ENCODE measurements around the gene ARSG.
A peak's percentile ranks its signal among the peaks of the same experiment; 100 is the strongest.
"Not testable (repeated sequence)": the region's sequence is repeated elsewhere in the genome, so short reads cannot be mapped to it uniquely, and the experiment has no call there.

Gene ARSG

GRCh38 chr17:68281965-68282364, 9.3 kb upstream of the ARSG start:
- not testable (repeated sequence) for DNase-seq

GRCh38 chr17:68288375-68288774, 2.9 kb upstream of the ARSG start:
- DNase-seq = no peak

DNA sequence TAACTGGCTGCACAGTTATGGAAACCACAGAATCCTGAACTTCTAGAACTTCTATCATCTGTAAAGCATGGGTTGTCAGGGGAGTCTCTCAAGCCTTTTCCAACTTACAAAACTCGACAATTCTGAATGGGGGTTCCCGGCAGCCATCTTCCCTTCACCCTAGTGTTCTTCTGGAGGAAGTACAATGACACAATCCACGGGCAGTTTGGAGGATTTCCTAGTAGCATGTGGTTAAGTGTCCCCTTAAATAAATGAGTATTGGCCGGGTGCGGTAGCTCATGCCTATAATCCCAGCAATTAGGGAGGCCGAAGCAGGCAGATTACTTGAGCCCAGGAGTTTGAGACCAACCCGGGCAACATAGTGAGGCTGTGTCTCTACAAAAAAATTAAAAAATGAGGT, 2.5 kb upstream of the ARSG start:
- DNase-seq = no peak

DNA sequence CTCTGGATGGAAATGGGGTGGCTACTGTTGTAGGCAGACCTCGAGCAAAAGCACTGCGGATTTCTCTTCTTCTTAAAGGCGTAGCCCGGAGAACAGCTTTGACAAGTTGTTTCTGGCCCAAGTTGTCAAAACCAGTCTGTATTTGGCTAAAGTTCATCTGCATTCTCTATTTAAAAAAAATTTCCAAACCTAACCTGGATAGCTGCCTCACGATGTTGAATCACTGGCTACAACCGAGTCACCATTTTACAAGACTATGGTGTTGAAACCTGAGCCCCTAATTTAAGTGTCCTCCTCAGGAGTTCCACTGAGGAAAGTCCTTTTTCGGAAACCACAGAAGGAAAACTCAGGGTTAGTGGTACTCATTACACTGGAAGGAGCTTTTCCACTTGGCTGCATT, 1.8 kb upstream of the ARSG start:
- no peak for DNase-seq

GRCh38 chr17:68289936-68290267, 1.4 kb upstream of the ARSG start:
- no peak for DNase-seq

DNA sequence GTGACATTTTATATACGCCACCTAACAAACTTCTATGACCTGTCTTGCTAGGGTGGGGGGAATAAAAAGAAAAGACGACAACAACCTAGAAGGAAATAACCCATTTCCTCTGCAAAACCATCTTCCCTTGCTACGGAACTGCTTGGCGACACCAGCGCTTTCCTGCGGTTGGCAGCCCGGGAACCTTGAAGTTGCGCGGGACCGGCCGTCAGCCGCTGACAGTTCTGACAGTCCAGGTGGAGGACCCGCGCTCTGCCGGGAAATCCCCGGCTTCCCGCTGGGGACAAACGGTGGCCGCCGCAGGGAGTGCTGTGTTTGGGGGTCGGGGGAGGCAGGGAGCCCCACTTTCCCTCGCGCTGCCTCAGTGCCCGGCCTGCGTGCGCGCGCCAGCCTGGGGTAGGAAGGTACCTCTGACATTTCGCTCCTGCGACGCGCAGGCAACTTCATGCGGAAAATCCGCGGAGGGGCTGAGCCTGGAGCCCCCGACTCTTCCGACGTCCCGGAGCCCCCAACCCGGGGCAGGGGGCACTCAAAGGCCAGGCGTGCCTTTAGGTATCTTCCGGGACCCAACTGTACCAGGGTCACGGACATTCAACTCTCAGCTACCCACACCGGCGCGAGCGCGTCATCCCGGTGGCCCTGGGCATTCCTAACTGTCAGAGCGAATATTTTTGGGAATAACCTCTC, 884 bp upstream of the ARSG start:
- peak; percentile 58 for DNase-seq

GRCh38 chr17:68291836-68292688, 767 bp downstream of the ARSG start:
- peak; percentile 90 for DNase-seq

DNA sequence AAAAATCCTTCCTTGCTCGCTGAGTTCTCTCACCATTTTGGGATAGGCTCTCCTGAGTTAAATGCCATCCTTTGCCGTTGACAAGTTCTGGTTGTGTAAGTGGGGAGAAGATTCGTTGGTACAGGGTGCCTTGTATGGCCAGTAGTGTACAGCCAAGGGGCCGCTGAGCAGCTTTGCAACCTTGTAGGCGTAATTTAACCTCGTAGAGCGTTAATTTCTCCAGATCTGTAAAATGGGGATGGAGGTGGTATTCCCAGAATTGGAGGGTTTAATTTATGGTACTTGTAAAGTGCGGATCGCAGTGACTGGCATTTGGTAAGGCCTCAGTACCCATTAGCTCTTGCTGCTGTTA, 1.4 kb downstream of the ARSG start:
- DNase-seq = no peak

DNA sequence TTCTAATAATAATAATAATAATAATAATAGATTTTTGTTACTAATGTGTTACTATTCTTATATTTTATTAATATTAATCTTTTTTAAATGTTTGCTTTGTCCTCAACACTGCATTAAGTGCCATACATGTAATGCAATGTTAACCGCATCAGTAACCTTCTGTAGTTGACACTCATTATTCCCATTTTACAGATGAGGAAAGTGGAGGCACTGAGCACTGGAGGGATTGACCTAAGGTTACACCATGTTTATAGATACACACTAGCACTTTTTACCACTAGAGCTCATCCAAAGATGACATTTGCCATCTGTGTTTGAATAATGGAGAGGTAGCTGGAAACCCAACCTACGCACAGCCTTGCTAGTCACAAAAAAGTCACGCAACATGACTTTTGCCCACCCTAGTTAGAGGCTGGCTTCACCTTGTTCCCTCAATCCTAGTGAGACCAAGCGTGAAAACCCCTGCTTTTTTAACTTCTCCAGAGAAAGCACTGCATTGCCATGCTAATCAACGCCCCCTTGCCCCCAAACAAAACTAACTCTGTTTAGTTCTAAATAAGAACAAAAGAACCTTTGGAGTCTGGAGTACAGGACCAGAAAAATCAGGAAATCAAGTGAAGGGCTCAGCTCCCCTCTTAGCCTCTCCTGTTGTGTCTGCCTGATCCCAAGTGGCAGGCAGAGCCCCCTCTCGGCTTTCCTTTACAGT, 2.3 kb downstream of the ARSG start:
- DNase-seq = no peak

- DNase-seq = no peak
Measured at GRCh38 chr17:68294196-68294555, 2.9 kb downstream of the ARSG start.

GRCh38 chr17:68294617-68295016, 3.3 kb downstream of the ARSG start:
- no peak for DNase-seq

- peak; percentile 63 for DNase-seq
Measured at GRCh38 chr17:68295086-68295485, 3.8 kb downstream of the ARSG start.

- peak; percentile 34 for DNase-seq
Measured at GRCh38 chr17:68296217-68297191, 5.2 kb downstream of the ARSG start.

DNA sequence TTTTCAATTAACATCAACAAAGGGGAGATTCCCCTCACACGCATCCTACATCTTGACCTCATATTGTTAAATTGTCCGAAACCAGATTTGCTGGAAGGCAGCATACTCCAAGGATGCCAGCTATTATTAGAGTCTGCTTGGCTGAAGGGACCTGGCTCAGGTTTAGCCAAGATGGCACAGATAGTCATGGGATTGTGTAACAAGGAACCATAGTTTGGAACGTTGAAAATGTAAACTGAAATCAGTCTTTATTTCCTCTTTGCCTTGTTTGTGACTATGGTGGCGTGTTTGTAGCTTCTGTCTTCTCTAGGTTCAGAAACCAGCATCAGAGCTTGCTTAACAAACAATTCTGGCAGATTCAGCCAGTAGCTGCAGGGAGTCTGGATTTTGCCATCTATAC, 5.9 kb downstream of the ARSG start:
- no peak for DNase-seq

- DNase-seq = no peak
Measured at GRCh38 chr17:68298601-68299000, 7.3 kb downstream of the ARSG start.

DNA sequence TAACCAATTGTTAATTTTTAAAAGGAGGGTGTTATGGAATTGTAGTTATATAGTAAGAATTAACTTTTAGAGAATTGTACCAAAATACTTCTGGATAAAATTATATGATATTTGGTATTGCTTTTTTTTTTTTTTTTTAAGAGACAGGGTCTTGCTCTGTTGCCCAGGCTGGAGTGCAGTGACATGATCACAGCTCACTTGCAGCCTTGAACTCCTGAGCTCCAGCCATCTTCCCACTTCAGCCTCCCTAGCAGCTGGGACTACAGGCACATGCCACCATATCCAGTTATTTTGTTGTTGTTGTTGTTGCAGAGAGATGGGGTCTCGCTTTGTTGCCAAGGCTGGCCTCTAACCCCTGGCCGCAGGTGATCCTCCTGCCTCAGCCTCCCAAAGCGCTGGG, 8.5 kb downstream of the ARSG start:
- DNase-seq = no peak

GRCh38 chr17:68301438-68301959, 10.2 kb downstream of the ARSG start:
- no peak for DNase-seq

- no peak for DNase-seq
Measured at GRCh38 chr17:68302066-68302564, 10.8 kb downstream of the ARSG start.

DNA sequence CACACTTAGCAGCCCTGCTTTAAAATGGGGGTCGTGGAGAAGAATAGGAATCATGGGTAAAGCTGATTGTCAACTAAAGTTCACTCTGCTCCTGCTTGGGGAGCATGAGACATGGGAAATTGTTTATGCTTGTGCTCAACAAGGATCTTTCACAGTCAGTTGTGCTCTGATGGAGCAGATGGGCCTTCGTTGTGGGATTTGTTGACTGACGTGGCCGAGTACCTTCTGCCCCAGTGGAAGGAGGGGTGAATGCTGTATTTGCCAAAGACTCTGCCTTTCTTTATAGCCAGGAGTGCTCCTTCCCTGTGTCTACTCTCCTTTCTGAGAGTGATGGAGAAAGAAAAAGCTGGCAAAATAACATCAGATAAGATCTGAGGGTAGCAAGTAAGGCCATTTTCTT, 11.4 kb downstream of the ARSG start:
- no peak for DNase-seq

GRCh38 chr17:68304706-68305105, 13.4 kb downstream of the ARSG start:
- no peak for DNase-seq

DNA sequence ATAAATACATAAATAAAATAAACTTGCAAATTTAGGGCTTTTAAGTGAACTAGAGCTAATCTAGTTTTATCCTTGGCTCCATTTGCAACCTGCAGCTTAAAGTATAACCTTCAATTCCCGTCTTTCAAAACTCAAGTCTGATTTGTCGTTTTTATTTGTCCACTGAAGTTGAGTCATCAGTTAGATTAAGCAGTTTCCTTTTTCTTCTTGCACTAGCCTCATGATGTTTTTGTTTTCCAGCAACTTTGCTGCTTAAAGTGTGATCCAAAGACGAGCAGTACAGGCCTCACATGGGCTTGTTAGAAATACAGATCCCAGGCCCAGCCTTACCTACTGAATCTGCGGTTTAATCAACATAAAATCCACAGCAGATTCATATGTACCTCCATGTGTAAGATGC, 13.8 kb downstream of the ARSG start:
- no peak for DNase-seq

- DNase-seq = no peak
Measured at GRCh38 chr17:68306819-68307218, 15.5 kb downstream of the ARSG start.

DNA sequence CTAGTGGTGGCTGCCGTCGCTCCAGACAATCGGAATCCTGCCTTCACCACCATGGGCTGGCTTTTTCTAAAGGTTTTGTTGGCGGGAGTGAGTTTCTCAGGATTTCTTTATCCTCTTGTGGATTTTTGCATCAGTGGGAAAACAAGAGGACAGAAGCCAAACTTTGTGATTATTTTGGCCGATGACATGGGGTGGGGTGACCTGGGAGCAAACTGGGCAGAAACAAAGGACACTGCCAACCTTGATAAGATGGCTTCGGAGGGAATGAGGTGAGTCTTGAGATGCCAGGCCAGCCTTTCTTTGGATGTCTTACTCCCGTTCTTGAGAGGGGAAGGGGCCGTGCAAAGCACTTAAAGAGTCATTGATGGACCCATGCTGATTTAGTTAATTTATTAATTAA, 16.1 kb downstream of the ARSG start:
- no peak for DNase-seq
